ENCODE measurements around the gene MOGAT2.

Gene MOGAT2

DNA sequence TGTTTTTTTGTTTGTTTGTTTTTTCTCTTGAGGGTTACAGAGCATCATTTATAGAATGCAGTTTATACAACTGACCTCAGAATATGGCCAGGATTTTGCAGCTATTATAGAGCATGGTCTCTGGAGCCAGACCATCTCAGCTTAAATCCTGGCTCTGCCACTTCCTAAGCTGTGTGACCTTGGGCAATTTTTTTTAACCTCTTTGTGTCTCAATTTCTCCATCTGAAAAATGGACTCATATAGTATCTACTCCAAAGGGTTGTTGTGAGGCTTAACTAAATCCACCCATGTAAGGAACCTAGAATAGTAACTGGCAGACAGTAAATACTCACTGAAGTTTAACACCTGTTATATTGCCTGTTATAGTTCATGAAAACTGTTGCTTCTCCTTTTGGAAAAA lies 42.6 kb downstream of the MOGAT2 start:
- DNase-seq = no peak

- DNase-seq = no peak
These were observed 43.3 kb downstream of the MOGAT2 start for GRCh38 chr11:75760710-75761493.

- DNase-seq = no peak
These were observed 44.5 kb downstream of the MOGAT2 start for GRCh38 chr11:75762158-75762557.

DNA sequence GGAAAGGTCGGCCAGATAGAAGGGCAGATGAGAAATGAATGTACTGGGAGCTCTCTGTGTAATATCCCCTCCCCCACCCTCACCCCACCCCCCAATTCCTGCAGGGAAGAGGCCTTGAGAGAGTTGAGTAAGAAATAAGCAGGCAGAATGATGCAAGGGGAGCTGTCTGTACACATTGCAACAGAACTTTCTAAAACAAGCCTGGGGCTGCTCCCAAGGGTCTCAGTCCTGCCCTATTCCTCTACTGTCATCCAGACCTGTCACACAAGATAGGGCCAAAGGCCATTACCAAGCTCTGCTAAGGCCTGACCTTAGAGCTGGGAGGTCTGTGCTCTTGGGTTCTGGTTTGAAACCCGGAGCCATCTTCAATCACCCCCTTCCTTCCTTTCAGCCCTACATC lies 45.2 kb downstream of the MOGAT2 start:
- no peak for DNase-seq

DNA sequence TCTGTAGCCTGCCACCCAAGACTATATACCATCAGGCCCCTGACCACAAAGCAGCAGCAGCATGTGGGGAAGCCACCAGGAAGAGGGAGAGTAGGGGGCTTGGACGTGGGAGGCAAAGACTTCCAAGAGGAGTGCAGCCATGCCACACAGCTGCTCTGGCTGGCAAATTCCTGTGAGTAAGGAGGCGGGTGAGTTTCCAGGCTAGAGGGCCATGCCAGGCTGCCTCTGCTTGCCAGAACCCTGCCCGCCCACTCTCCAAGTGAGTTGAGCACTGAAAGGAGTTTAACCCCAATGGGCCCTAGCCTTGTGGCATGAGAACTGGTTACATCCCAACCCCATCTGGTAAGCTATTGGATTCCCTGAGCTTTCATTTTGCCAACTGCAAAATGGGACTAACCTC lies 46.2 kb downstream of the MOGAT2 start:
- DNase-seq = no peak

- DNase-seq = no peak
These were observed 47.5 kb downstream of the MOGAT2 start for GRCh38 chr11:75765116-75765515.

DNA sequence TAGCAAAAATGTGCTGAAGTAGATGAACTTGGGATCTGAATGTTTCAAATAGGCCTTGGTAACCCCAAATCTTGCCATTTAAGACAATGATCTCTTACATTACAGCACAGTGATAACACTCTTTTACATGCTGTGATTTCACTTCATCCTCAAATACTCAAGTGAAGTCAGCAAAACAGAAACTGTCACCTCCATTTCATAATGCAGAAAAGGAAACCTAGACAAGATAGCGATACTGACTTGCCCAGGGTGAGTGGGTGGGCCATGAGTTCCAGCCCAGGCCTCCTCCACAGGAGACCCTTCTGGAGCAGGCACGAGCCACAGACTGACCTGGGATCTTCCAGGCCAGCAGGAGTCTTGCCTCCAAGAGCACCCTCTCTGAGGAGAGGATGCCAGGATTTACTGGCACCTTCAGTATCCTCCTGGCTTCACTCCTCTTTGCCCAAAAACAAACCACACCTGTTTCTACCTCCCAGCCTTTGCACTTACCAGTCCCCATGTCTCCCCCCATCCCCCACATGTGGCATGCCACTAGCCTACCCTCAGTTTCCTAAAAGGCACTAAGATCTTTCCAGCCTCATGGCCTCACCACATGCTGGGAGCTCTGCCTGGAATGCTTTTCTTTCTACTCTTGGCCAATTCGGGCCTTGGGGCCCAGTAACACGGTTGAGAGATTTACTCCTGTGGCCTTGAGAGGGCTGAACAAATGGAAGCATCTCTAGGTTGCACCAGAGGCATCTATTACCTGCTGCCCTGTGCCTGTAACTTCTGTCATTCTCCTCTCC lies 49.0 kb downstream of the MOGAT2 start:
- no peak for DNase-seq

DNA sequence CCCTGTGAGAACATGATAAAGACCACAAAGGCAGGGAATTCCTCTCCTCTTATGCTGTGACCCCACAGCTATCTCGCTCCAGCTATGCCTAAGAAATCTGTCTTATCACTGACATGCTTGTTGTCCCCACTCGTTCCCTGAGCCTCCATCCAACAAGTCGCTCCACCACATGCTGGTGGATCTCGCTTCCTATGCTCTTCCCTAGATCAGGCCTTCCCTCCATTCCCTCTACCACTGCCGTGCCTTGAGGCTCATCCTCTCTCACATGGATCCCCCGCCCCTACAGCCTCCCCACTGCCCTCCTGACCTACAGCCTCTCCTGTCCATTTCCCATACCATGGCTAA lies 49.6 kb downstream of the MOGAT2 start:
- no peak for DNase-seq

GRCh38 chr11:75767793-75768111 lies 50.1 kb downstream of the MOGAT2 start:
- DNase-seq = no peak

DNA sequence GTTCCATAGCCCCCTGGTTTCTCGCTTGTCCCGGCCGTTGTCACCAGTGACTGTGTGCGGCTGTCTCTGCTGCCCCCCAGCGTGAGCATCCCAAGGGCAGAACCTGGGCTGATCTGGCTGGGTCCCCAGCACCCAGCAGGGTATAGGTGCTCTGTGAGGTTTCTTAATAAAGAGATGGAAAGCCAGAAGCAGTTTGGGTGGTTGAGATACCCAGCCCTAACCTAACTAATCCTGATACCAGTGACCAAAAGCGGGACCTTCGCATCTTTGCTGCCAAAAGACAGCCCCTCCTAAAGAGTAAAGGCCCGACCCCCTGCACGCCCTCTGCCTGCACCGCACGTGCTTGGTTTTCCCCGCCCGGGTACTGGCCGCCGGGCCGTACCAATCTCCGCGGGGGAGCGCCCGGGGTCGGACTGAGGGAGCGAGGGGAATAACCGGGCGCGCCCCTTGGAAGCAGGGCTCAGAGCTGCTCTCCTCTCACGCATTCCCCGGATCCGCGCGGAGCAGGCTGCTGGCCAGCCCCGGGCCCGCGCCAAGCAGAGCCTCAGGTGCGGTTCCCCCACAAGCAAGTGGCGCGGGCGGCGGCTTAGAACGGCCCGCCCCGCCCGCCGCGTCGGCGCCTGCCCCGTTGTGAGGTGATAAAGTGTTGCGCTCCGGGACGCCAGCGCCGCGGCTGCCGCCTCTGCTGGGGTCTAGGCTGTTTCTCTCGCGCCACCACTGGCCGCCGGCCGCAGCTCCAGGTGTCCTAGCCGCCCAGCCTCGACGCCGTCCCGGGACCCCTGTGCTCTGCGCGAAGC lies 50.7 kb downstream of the MOGAT2 start, which contains the start of gene DGAT2:
TSS of gene DGAT2 (plus strand) at position 667 of the 797 bp plus-strand sequence. CDS start 214 bp downstream, outside the sequence.
- peak; percentile 63 for DNase-seq

DNA sequence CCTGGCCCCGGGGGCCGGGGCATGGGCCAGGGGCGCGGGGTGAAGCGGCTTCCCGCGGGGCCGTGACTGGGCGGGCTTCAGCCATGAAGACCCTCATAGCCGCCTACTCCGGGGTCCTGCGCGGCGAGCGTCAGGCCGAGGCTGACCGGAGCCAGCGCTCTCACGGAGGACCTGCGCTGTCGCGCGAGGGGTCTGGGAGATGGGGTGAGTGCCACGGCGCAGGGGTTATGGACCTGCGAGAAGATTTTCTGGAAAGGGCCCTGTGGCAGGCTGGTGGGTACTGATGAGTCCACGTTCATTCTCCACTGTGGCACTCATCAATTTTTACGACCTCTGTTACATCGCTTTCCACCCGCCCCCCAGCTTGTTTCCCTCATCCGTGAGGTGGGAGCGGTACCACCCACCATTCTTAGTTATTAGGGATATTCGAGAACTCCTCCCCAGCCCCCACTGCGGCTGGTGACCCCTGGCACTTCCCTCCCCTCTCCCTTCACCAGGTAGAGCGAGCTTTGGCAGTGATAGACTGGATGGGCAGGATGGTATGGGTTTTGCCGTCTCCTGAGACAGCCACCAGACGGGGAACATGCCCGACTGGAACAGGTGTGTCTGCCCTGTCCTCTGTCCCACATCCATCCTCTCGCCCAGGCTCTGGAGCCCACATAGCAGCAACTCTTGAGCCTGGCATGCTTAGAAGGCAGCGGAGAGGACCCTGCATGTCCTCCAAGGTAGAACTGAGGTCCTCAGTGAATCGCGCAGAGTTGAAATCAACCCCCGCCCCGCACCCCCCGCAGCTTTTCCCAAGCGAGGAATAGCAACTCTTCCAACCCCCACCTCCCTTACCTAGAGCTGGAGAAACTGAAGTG lies 51.5 kb downstream of the MOGAT2 start:
- no peak for DNase-seq

DNA sequence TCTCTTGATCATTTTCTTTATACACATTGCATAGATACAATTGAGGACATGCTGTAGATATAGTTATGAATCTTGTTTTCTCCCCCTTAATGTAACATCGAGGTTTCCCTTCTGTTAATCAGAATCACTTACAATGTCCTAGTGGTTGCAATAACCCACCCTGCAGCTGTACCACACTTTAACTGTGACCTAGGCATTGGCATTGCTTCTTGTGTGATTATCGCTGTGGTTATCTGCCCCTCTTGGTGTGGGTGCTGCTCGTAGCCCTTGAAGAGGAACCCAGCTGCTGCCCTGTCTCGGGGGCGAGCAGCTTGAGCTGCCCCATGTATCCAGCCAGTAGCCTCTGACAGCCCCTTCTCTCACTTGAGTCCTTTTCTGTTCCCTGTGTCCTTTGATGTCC lies 52.5 kb downstream of the MOGAT2 start:
- no peak for DNase-seq

DNA sequence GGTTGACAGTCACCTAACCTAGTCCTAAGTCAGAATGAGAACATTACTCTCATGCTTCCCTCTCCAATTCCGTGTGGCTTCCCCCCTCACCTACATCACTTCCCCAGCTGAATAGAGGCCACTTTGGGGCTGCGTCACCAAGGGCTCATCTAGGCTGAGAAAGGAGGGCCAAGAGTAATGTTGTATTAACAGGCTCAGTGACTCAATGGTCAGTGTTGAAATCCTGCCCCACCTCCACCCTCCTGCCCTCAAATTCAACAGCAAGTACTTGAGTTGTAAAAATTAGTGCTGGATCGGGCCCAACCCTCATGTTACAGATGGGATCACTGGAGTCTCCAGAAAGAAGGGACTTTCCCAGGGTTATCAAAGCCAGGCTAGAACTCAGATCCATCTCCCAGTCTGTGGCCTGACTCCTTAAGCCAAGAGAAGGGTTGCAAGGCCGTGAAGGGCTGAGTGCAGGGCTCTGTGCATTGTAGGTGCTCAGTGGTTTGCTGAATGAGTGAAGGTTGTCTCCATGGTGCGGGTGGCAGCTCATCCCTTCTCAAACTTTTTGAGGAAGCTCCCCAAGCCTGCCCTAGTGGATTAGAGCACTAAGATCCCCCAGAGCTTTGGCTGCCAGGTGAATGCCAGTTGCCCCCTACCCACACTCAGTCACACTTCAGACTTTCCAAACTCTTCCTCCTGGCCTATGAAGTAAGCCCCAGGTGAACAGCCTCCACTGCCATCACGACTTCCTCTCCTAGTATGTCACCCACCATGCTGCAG lies 54.2 kb downstream of the MOGAT2 start:
- no peak for DNase-seq

- DNase-seq = no peak
These were observed 56.1 kb downstream of the MOGAT2 start for GRCh38 chr11:75773595-75774353.

DNA sequence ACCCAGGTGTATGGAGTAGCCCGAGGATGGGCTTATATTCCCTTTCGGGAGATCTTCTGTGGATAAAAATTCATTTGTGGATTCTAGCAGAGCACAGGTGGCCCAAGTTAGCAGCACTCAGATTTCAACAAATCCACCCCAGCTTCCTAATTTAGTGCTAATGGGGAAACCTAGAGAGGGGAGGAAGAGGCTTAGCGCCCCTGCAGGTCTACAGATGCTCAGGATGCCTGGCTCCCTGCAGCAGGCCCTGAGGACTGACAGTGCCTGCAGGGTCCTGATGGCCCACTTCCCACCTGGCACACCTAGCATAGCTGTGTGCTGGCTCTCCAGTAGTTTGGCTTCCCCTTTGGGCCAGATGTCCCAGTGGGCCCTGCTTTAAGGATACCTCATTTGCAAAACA lies 57.4 kb downstream of the MOGAT2 start:
- DNase-seq = no peak

GRCh38 chr11:75776546-75776945 lies 58.9 kb downstream of the MOGAT2 start:
- DNase-seq = no peak

- DNase-seq = no peak
These were observed 59.9 kb downstream of the MOGAT2 start for GRCh38 chr11:75777461-75778110.

DNA sequence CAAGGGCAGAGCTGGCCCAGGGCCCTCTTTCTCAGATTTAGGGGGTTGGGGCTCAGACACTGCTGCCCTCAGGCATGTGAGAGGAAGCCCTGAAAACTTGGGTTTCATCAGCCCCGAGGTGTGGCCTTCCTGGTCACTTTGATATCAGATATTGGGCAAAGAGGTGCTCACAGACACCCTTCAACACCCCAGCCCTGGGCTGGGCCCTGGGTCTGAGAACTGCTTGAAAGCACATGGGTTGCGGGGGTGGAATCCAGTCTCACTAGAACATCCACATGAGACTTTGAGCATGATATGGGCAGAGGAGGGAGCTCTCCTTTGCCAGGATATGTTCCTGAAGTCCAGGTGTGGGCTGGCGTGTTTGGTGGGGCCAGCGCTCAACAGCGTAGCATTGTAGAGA lies 61.3 kb downstream of the MOGAT2 start:
- DNase-seq = no peak

DNA sequence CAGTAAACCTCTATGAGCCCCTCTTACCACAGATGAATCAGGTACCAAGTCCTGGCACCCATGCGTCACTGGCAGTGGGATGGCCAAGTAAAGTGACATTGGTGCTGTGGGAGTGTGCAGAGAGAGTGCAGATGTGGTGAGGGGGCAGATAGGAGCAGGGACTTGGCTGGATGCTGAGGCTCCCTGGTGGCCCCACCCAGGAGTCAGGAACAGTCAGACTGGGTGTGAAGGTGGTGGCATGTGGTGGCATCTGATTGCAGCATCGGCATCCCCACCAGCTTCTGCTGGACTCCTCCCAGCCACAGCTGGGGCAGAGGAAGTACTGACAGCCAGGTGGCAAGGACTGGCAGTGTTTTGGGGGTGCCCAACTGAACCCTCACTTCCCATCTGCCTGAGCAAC lies 62.3 kb downstream of the MOGAT2 start:
- DNase-seq = no peak

GRCh38 chr11:75780888-75781287 lies 63.2 kb downstream of the MOGAT2 start:
- DNase-seq = no peak

DNA sequence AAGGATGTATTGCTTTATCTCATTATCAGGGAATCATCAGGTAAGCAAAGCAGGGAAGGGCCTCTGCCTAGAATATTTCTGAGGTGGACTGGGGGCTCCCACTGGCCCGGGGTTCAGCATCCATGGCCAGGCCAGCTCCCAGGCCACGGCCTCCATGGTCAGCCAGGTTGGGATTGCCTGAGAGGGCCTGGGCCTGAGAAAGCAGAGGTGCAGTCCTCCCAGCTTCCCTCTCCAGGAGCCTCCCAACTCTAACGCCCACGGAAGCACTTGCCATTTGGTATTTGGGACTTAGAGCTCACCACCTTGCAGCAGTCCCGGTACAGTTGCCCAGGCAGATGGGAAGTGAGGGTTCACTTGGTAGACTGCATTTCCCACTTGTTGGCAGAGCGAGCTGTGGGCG lies 63.7 kb downstream of the MOGAT2 start:
- DNase-seq = no peak

Measured in activated CD4-positive, alpha-beta T cell treated with anti-CD3 and anti-CD28 coated beads, Interleukin-2, amount 50 U/mL, for 4 hours (primary cell).